K562 (cell line): ENCODE results near the gene HACL1. TPM values are rescaled to one million over a fixed set of nuclear protein-coding genes. Genes with fewer than 3 reads are reported as not detected.

Source experiments
- ATAC-seq: fragments of 200-7000 bp; cut with Tn5 transposase; 3 replicates; pipeline ENCODE4 v1.9.1; 2020; ENCODE audit warnings: moderate library complexity
- BruUV-seq: library from RNA; stranded (reverse); fragments of 400-500 nt; replicated peaks from 2 replicates; lab custom pipeline; 2021; lab: Mats Ljungman, UMichigan
- CTCF ChIA-PET: fragments of 300-600 bp; formaldehyde crosslinking; extraction: SDS; loops from one replicate; lab custom pipeline; 2021; ENCODE audit warnings: low intra/inter-chr PET ratio; lab: Yijun Ruan, JAX
- POLR2A ChIA-PET: fragments of 300-600, 350-650 bp; sonication (Branson Sonifier 250); formaldehyde crosslinking; extraction: SDS; loops from one replicate; lab custom pipeline; 2021; ENCODE audit warnings: antibody characterized with exemption, inconsistent platforms; lab: Yijun Ruan, JAX
- DNase-seq, 4 experiments: peaks; one replicate each; pipeline versions ENCODE4 v3.0.0 to v3.0.0-alpha.2; 2011 to 2018; ENCODE audit warnings: low spot score in 3 of 4, mixed read lengths in 3 of 4; ENCODE audit errors: extremely low read depth in 1 of 4
- FAIRE-seq: peaks from 2 replicates; lab custom pipeline; 2011; peaks lifted over from hg19 to GRCh38; lab: Jason Lieb, UNC
- H2AFZ ChIP-seq: 2 replicates; pipeline ENCODE4 v1.6.0; 2011; ENCODE audit warnings: low read depth, low read length, control low read depth, inconsistent platforms
- H3K27ac ChIP-seq: fragments of 200-600 bp; 3 replicates; pipeline ENCODE4 v1.8.0; 2011; ENCODE audit warnings: low read depth, mild to moderate bottlenecking, control low read depth, inconsistent platforms, low read length, moderate library complexity, mixed read lengths; ENCODE audit errors: extremely low read depth
- H3K27me3 ChIP-seq, 2 experiments: fragments of 300-600 bp in 1 of 2; 2 replicates in 1 of 2; 3 replicates in 1 of 2; pipeline versions ENCODE4 v1.6.0 to v1.8.0; 2011; ENCODE audit warnings: inconsistent platforms in 2 of 2, low read length in 2 of 2, mild to moderate bottlenecking in 1 of 2, mixed read lengths in 1 of 2, moderate library complexity in 1 of 2; ENCODE audit not compliant: control insufficient read depth in 2 of 2, insufficient read depth in 2 of 2
- H3K36me3 ChIP-seq: fragments of 300-600 bp; 3 replicates; pipeline ENCODE4 v1.8.0; 2011; ENCODE audit warnings: mild to moderate bottlenecking, low read length, inconsistent platforms; ENCODE audit not compliant: control insufficient read depth, insufficient read depth
- H3K4me1 ChIP-seq, 2 experiments: fragments of 200-600 bp in 1 of 2; replicated peaks in 1 of 2; 2 replicates in 1 of 2; 3 replicates in 1 of 2; pipeline versions ENCODE4 v1.5.1 to v1.8.0; 2011; ENCODE audit warnings: inconsistent platforms in 2 of 2, low read length in 2 of 2, mild to moderate bottlenecking in 1 of 2, mixed read lengths in 1 of 2, moderate library complexity in 1 of 2; ENCODE audit not compliant: control insufficient read depth in 2 of 2, insufficient read depth in 2 of 2
- H3K4me2 ChIP-seq: 2 replicates; pipeline ENCODE4 v1.6.1; 2011; ENCODE audit warnings: low read length, control low read depth, inconsistent platforms, mixed read lengths; ENCODE audit not compliant: insufficient read depth
- H3K4me3 ChIP-seq: fragments of 200-600 bp; sonication (generic), shearing (Covaris generic); 2 replicates; pipeline ENCODE4 v1.5.1; 2016; ENCODE audit warnings: control low read depth, inconsistent platforms
- H3K79me2 ChIP-seq: fragments of 200-600 bp; 3 replicates; pipeline ENCODE4 v1.8.0; 2011; ENCODE audit warnings: low read length, inconsistent platforms; ENCODE audit not compliant: control insufficient read depth, insufficient read depth
- H3K9ac ChIP-seq, 2 experiments: 2 replicates each; pipeline versions ENCODE4 v1.6.0 to v1.6.1; 2011; ENCODE audit warnings: low read depth in 2 of 2, low read length in 2 of 2, control low read depth in 1 of 2, inconsistent platforms in 1 of 2, mild to moderate bottlenecking in 1 of 2, mixed read lengths in 1 of 2; ENCODE audit not compliant: insufficient read depth in 1 of 2
- H3K9me1 ChIP-seq: one replicate; pipeline ENCODE4 v1.6.0; 2011; ENCODE audit warnings: inconsistent platforms, mild to moderate bottlenecking, low read length, moderate library complexity; ENCODE audit not compliant: control insufficient read depth, insufficient read depth
- H3K9me3 ChIP-seq: replicated peaks from 2 replicates; pipeline ENCODE4 v1.5.1; 2011; ENCODE audit warnings: low read depth, low read length, inconsistent platforms; ENCODE audit not compliant: control insufficient read depth, insufficient read depth
- H4K20me1 ChIP-seq: replicated peaks from 2 replicates; pipeline ENCODE4 v1.6.1; 2011; ENCODE audit warnings: low read length, inconsistent platforms, mixed read lengths; ENCODE audit not compliant: control insufficient read depth, insufficient read depth
- BACH1 ChIP-seq: fragments of 200-800 bp; sonication (Bioruptor generic); IDR thresholded peaks from 2 replicates; pipeline ENCODE4 v1.6.1; 2016; ENCODE audit warnings: missing genetic modification characterization, missing compliant biosample characterization
- ETV5 ChIP-seq: sonication (generic); formaldehyde crosslinking; IDR thresholded peaks from 2 replicates; pipeline ENCODE4 v1.4.0; 2020; ENCODE audit warnings: low read depth, mild to moderate bottlenecking, missing genetic modification reagents
- FOXA3 ChIP-seq, 2 experiments: fragments of 450-650 bp in 1 of 2; sonication (generic) in 1 of 2; formaldehyde crosslinking; IDR thresholded peaks in 1 of 2; conservative IDR thresholded peaks in 1 of 2; 2 replicates each; pipeline versions ENCODE4 v1.4.0 to v1.8.0; 2020 to 2022; ENCODE audit warnings: mild to moderate bottlenecking in 2 of 2, missing genetic modification reagents in 1 of 2
- GATA2 ChIP-seq: sonication (generic); formaldehyde crosslinking; IDR thresholded peaks from 2 replicates; pipeline ENCODE4 v1.4.0; 2020; ENCODE audit warnings: mild to moderate bottlenecking, missing genetic modification reagents
- HINFP ChIP-seq: fragments of 450-650 bp; conservative IDR thresholded peaks from 2 replicates; pipeline ENCODE4 v1.6.1; 2016; ENCODE audit warnings: missing genetic modification characterization, low read depth, mild to moderate bottlenecking, control low read depth, missing compliant biosample characterization
- HSF4 ChIP-seq: fragments of 250-450 bp; sonication (Bioruptor Pico); IDR thresholded peaks from 2 replicates; pipeline ENCODE4 v2.1.2; 2022; ENCODE audit warnings: mild to moderate bottlenecking, moderate library complexity, borderline replicate concordance
- JUND ChIP-seq, 2 experiments: IDR thresholded peaks; 2 replicates in 1 of 2; 3 replicates in 1 of 2; pipeline ENCODE4 v1.6.1; 2011; ENCODE audit warnings: borderline replicate concordance in 2 of 2, low read depth in 2 of 2, low read length in 2 of 2, improper control_type of control experiment in 1 of 2, missing biosample characterization in 1 of 2, missing genetic modification characterization in 1 of 2, missing genetic modification reagents in 1 of 2
- MAFK ChIP-seq: IDR thresholded peaks from 2 replicates; pipeline ENCODE4 v1.6.1; 2011; ENCODE audit warnings: low read length, improper control_type of control experiment
- MEIS2 ChIP-seq: fragments of 450-650 bp; IDR thresholded peaks from 2 replicates; pipeline ENCODE4 v1.6.1; 2014; ENCODE audit warnings: mild to moderate bottlenecking; ENCODE audit not compliant: partially characterized antibody
- NR2C1 ChIP-seq, 2 experiments: fragments of 450-650 bp; IDR thresholded peaks; 2 replicates each; pipeline ENCODE4 v1.6.1; 2017; ENCODE audit warnings: mild to moderate bottlenecking in 2 of 2, antibody characterized with exemption in 1 of 2, inconsistent platforms in 1 of 2, missing compliant biosample characterization in 1 of 2, missing genetic modification characterization in 1 of 2
- NR2C2 ChIP-seq, 2 experiments: fragments of 200-800 bp in 1 of 2; sonication (Bioruptor generic) in 1 of 2; sonication (generic) in 1 of 2; formaldehyde crosslinking in 1 of 2; IDR thresholded peaks; 2 replicates each; pipeline versions ENCODE4 v1.6.1 to v1.8.0; 2016 to 2022; ENCODE audit warnings: mild to moderate bottlenecking in 1 of 2, missing compliant biosample characterization in 1 of 2, missing genetic modification characterization in 1 of 2, missing genetic modification reagents in 1 of 2
- PHB ChIP-seq: fragments of 250-450 bp; sonication (Bioruptor Pico); IDR thresholded peaks from 2 replicates; pipeline ENCODE4 v1.5.0; 2021
- TARDBP ChIP-seq: fragments of 450-650 bp; IDR thresholded peaks from 2 replicates; pipeline ENCODE4 v1.6.1; 2016
- ZNF444 ChIP-seq: fragments of 250-450 bp; sonication (Bioruptor Pico); IDR thresholded peaks from 2 replicates; pipeline ENCODE4 v1.4.0; 2020; ENCODE audit warnings: mild to moderate bottlenecking, moderate library complexity
- WGBS: fragments of 100-300 bp; shearing (Covaris generic); methylation state at CpG from one replicate; pipeline ENCODE4 v1.1.6; 2016; ENCODE audit warnings: low coverage, mixed read lengths; ENCODE audit not compliant: insufficient coverage; ENCODE audit errors: missing lambda C conversion rate; 5-methylcytosine and 5-hydroxymethylcytosine counted together
- in situ Hi-C: fragments of 300-500 bp; cut with MboI; formaldehyde crosslinking; loops from 4 replicates; pipeline ENCODE4 v1.15.0; 2018; ENCODE audit warnings: inconsistent platforms, mixed read lengths
- intact Hi-C: fragments of 100-400 bp; cut with micrococcal nuclease; formaldehyde crosslinking; loops from 2 replicates; pipeline ENCODE4 v1.14.2; 2022
- polyA plus RNA-seq, 8 experiments: library from polyadenylated mRNA; depleted of rRNA in 4 of 8; stranded (reverse) in 5 of 8; unstranded in 3 of 8; fragments of >200 nt; fragmentation: Nextera tagmentation in 2 of 8; fragmentation: Illumina TruSeq in 1 of 8; extraction: Ambion mirVana in 2 of 8; extraction: Trizol in 1 of 8; gene quantifications; 2 replicates each; pipeline versions ENCODE4 v1.2.1 to v1.2.3, GENCODE V29; 2011 to 2014; ENCODE audit warnings: inconsistent platforms in 1 of 8, missing spikeins in 1 of 8
- total RNA-seq, 7 experiments: library from RNA; depleted of rRNA in 6 of 7; stranded (reverse); fragments of >200 nt in 6 of 7; fragmentation: Illumina TruSeq in 2 of 7; extraction: Trizol in 2 of 7; gene quantifications; 2 replicates each; pipeline versions ENCODE4 v1.2.1 to v1.2.3, GENCODE V29; 2011 to 2021; ENCODE audit warnings: low replicate concordance in 1 of 7

The HACL1 gene
- total and polyA plus RNA-seq, 9 of the 15 experiments (the other 6 are each of a cell fraction or from before 2014, with no cell fraction given): 18.9 to 61.5 (median 30.5) TPM

- FAIRE-seq (no peak), DNase-seq (peak in 2 of 4 experiments; percentile 50 to 58), ATAC-seq (peak; percentile 55)
- peak overlapping the region; percentile 74 for H3K4me2 ChIP-seq
- ChIA-PET CTCF (interaction anchor here (1.7 to 2.7 kb wide), 2 partner anchors 182 to 617 kb away, joined by 7 to 26 read pairs; no protein-coding TSS in a partner anchor), POLR2A (interaction anchor here (0.6 to 1.0 kb wide), 4 partner anchors 20 to 305 kb away, joined by 3 read pairs; no protein-coding TSS in a partner anchor)
- H3K79me2 ChIP-seq: no peaks in the 10 kb centered on the region
- no peak overlapping the region; a peak in 1 of 4 replicates for H3K9ac ChIP-seq
- peaks cover 0 to 6% of the 10 kb centered on the region in 2 experiments; a peak in 2 of 5 replicates for H3K27me3 ChIP-seq
- H3K4me1 ChIP-seq: peaks cover 3 to 12% of the 10 kb centered on the region in 2 experiments; a peak in 3 of 5 replicates
- intact Hi-C loops (loop anchor here (1.0 to 10.0 kb wide), 7 partner anchors 182 to 914 kb away; partner anchors contain the start of gene CAPN7), in situ Hi-C loops (loop anchor here (25.0 kb wide), 1 partner anchor 907 kb away; no protein-coding TSS in a partner anchor)
- no peaks in the 10 kb centered on the region for H3K9me3 ChIP-seq
- no peak overlapping the region for H3K4me3 ChIP-seq
- no TSS peak for BruUV-seq
- no peaks in the 10 kb centered on the region for H4K20me1 ChIP-seq
- H3K9me1 ChIP-seq: no peaks in the 10 kb centered on the region
- no peak overlapping the region for H3K27ac ChIP-seq
- 2% methylated on average over 8 of the region's 8 CpGs for WGBS
- H3K36me3 ChIP-seq: no peaks in the 10 kb centered on the region
- peak overlapping the region; percentile 80 for H2AFZ ChIP-seq
- peak; percentile 2; the same call in 1 of the 2 replicates for TF ChIP-seq NR2C1 (IDR thresholded peaks at IDR 0.05)
- peak; percentile 54; the same call in 1 of the 2 replicates for TF ChIP-seq NR2C1 (tag; IDR thresholded peaks at IDR 0.05)
- peak; percentile 93 for TF ChIP-seq MEIS2
- 0 out of 2 replicates have a peak, but pooled peaks have one; percentile 6 for TF ChIP-seq ETV5
- TF ChIP-seq TARDBP: no peak
- TF ChIP-seq BACH1 (tag): no peak
- TF ChIP-seq FOXA3 (CRISPR knock-in tag; conservative IDR thresholded peaks at IDR 0.05 in 1 of 2, IDR thresholded peaks at IDR 0.05 in 1 of 2): peak in 1 of 2 experiments; percentile 10; a peak in 1 of 4 replicates
- 0 out of 2 replicates have a peak, but pooled peaks have one; percentile 42 for TF ChIP-seq GATA2 (CRISPR knock-in tag)
- no peak for TF ChIP-seq JUND (IDR thresholded peaks at IDR 0.05; ENCODE audit: borderline replicate concordance, low read depth, low read length)
- TF ChIP-seq JUND (tag; IDR thresholded peaks at IDR 0.05; ENCODE audit: borderline replicate concordance, low read depth, low read length): 0 out of 3 replicates have a peak, but pooled peaks have one; percentile 6
- TF ChIP-seq HSF4 (CRISPR knock-in tag): no peak
- 0 out of 2 replicates have a peak, but pooled peaks have one; percentile 9 for TF ChIP-seq MAFK
- 0 out of 2 replicates have a peak, but pooled peaks have one; percentile 16 for TF ChIP-seq ZNF444 (CRISPR knock-in tag)
- no peak for TF ChIP-seq PHB (CRISPR knock-in tag)
- 0 out of 2 replicates have a peak, but pooled peaks have one; percentile 56 for TF ChIP-seq HINFP (tag)
- TF ChIP-seq NR2C2 (CRISPR knock-in tag; IDR thresholded peaks at IDR 0.05): no peak
- peak; percentile 84 for TF ChIP-seq NR2C2 (tag; IDR thresholded peaks at IDR 0.05)
These were observed 29.4 kb upstream of the HACL1 start for GRCh38 chr3:15630646-15631350.
